GM12878 (cell line): ENCODE results near the gene TBC1D19. TPM values are rescaled to one million over a fixed set of nuclear protein-coding genes. Genes with fewer than 3 reads are reported as not detected.
A peak's percentile ranks its signal among the peaks of the same experiment; 100 is the strongest.

Experiments used
- ATAC-seq: fragments of 200-7000 bp; cut with Tn5 transposase; 3 replicates; pipeline ENCODE4 v1.9.1; 2020; ENCODE audit warnings: mild to moderate bottlenecking, moderate library complexity
- BruUV-seq: library from RNA; stranded (reverse); fragments of 400-500 nt; replicated peaks from 2 replicates; lab custom pipeline; 2021; lab: Mats Ljungman, UMichigan
- CTCF ChIA-PET: fragments of 300-600 bp; sonication (Branson Sonifier 250); formaldehyde crosslinking; extraction: SDS; loops from one replicate; lab custom pipeline; 2021; ENCODE audit warnings: inconsistent platforms; lab: Yijun Ruan, JAX
- POLR2A ChIA-PET: fragments of 350-600 bp; formaldehyde crosslinking; extraction: SDS; loops from one replicate; lab custom pipeline; 2021; ENCODE audit warnings: inconsistent platforms; lab: Charles Lee
- RAD21 ChIA-PET: fragments of 300-600 bp; sonication (Branson Sonifier 250); formaldehyde crosslinking; loops from one replicate; lab custom pipeline; 2023; ENCODE audit warnings: antibody characterized with exemption; ENCODE audit not compliant: unreplicated experiment; lab: Charles Lee
- SMC1A ChIA-PET: fragments of 300-600 bp; sonication (Branson Sonifier 250); formaldehyde crosslinking; loops from one replicate; lab custom pipeline; 2023; ENCODE audit not compliant: unreplicated experiment, uncharacterized antibody; lab: Charles Lee
- DNase-seq: peaks from one replicate; pipeline ENCODE4 v3.0.0-alpha.2; 2011; ENCODE audit warnings: low read depth, low spot score
- FAIRE-seq: peaks from 3 replicates; lab custom pipeline; 2011; peaks lifted over from hg19 to GRCh38; lab: Jason Lieb, UNC
- H2AFZ ChIP-seq: 2 replicates; pipeline ENCODE4 v1.6.0; 2011; ENCODE audit warnings: low read depth, low read length, control low read depth; ENCODE audit not compliant: control insufficient read depth
- H3K27ac ChIP-seq: 2 replicates; pipeline ENCODE4 v1.5.1; 2011; ENCODE audit warnings: control low read depth; ENCODE audit not compliant: control insufficient read depth, insufficient read depth
- H3K27me3 ChIP-seq, 2 experiments: replicated peaks in 1 of 2; 2 replicates each; pipeline versions ENCODE4 v1.6.0 to v1.6.1; 2011; ENCODE audit warnings: low read length in 1 of 2; ENCODE audit not compliant: control insufficient read depth in 2 of 2, insufficient read depth in 2 of 2
- H3K36me3 ChIP-seq, 2 experiments: 2 replicates each; pipeline ENCODE4 v1.5.1; 2011; ENCODE audit warnings: low read length in 1 of 2; ENCODE audit not compliant: control insufficient read depth in 2 of 2, insufficient read depth in 2 of 2
- H3K4me1 ChIP-seq: 2 replicates; pipeline ENCODE4 v1.6.1; 2011; ENCODE audit warnings: mild to moderate bottlenecking, low read length, moderate library complexity, mixed read lengths; ENCODE audit not compliant: control insufficient read depth, insufficient read depth
- H3K4me2 ChIP-seq: 2 replicates; pipeline ENCODE4 v1.6.0; 2011; ENCODE audit warnings: control low read depth; ENCODE audit not compliant: control insufficient read depth, insufficient read depth
- H3K4me3 ChIP-seq: fragments of 200-600 bp; sonication (generic); 2 replicates; pipeline ENCODE4 v1.5.1; 2016
- H3K79me2 ChIP-seq: 2 replicates; pipeline ENCODE4 v1.6.0; 2011; ENCODE audit warnings: low read length; ENCODE audit not compliant: control insufficient read depth, insufficient read depth
- H3K9ac ChIP-seq: 2 replicates; pipeline ENCODE4 v1.8.0; 2011; ENCODE audit warnings: low read length, control low read depth, mixed read lengths; ENCODE audit not compliant: control insufficient read depth, insufficient read depth
- H3K9me3 ChIP-seq: replicated peaks from 3 replicates; pipeline ENCODE4 v1.5.1; 2011; ENCODE audit warnings: mild to moderate bottlenecking, low read length; ENCODE audit not compliant: control insufficient read depth, insufficient read depth
- H4K20me1 ChIP-seq: 2 replicates; pipeline ENCODE4 v1.6.0; 2011; ENCODE audit not compliant: control insufficient read depth, insufficient read depth
- CREM ChIP-seq: IDR thresholded peaks from 2 replicates; pipeline ENCODE4 v1.6.1; 2014; ENCODE audit warnings: antibody characterized with exemption, low read depth
- EED ChIP-seq: sonication (generic); IDR thresholded peaks from 2 replicates; pipeline ENCODE4 v1.6.1; 2016; ENCODE audit warnings: antibody characterized with exemption, low read depth
- MEF2A ChIP-seq: IDR thresholded peaks from 2 replicates; pipeline ENCODE4 v1.6.1; 2011; ENCODE audit warnings: low read depth, mild to moderate bottlenecking, low read length, moderate library complexity; ENCODE audit not compliant: insufficient read depth
- NFIC ChIP-seq: IDR thresholded peaks from 2 replicates; pipeline ENCODE4 v1.6.1; 2012; ENCODE audit warnings: low read depth, mild to moderate bottlenecking, inconsistent platforms, low read length, moderate library complexity
- RELA ChIP-seq: fragments of 450-650 bp; IDR thresholded peaks from 2 replicates; pipeline ENCODE4 v1.8.0; 2014; ENCODE audit warnings: borderline replicate concordance; ENCODE audit not compliant: partially characterized antibody
- RUNX3 ChIP-seq: IDR thresholded peaks from 2 replicates; pipeline ENCODE4 v1.6.1; 2012; ENCODE audit warnings: low read length, inconsistent platforms
- TAF1 ChIP-seq: IDR thresholded peaks from 2 replicates; pipeline ENCODE4 v1.6.1; 2011; ENCODE audit warnings: mild to moderate bottlenecking, low read depth, low read length, borderline replicate concordance
- TCF7 ChIP-seq: IDR thresholded peaks from 2 replicates; pipeline ENCODE4 v1.6.1; 2014; ENCODE audit warnings: antibody characterized with exemption, borderline replicate concordance
- ZNF687 ChIP-seq: fragments of 450-650 bp; IDR thresholded peaks from 2 replicates; pipeline ENCODE4 v1.6.1; 2017; ENCODE audit warnings: mild to moderate bottlenecking, moderate library complexity
- in situ Hi-C: fragments of 300-500 bp; cut with MboI; formaldehyde crosslinking; loops from 9 replicates; pipeline ENCODE4 v1.14.3; 2018; ENCODE audit warnings: mixed read lengths
- intact Hi-C: fragments of 100-400 bp; cut with micrococcal nuclease; formaldehyde crosslinking; loops from one replicate; pipeline ENCODE4 v1.14.2; 2022; ENCODE audit not compliant: unreplicated experiment
- polyA plus RNA-seq, 11 experiments: library from polyadenylated mRNA; depleted of rRNA in 4 of 11; unstranded in 6 of 11; stranded (reverse) in 5 of 11; fragments of >200 nt; fragmentation: Nextera tagmentation in 4 of 11; fragmentation: Illumina TruSeq in 1 of 11; extraction: Ambion mirVana in 4 of 11; extraction: Trizol in 1 of 11; gene quantifications; 1 replicate in 1 of 11; 2 replicates in 10 of 11; pipeline versions ENCODE4 v1.2.1 to v1.2.3, GENCODE V29; 2011 to 2016; ENCODE audit warnings: inconsistent platforms in 2 of 11, missing spikeins in 2 of 11, low read depth in 1 of 11
- total RNA-seq, 4 experiments: library from RNA; depleted of rRNA in 3 of 4; stranded (reverse); fragments of >200 nt in 3 of 4; fragmentation: Illumina TruSeq in 1 of 4; extraction: Trizol in 1 of 4; gene quantifications; 2 replicates each; pipeline versions ENCODE4 v1.2.1 to v1.2.3, GENCODE V29; 2013 to 2021

Gene TBC1D19
- total and polyA plus RNA-seq, 10 of the 15 experiments (the other 5 are each of a cell fraction or from before 2014, with no cell fraction given), result 0.29 to 3.9 (median 2.1) TPM

GRCh38 chr4:26748811-26749210 is 164.9 kb downstream of the TBC1D19 start:
- no peak overlapping the region for H3K9ac ChIP-seq
- no peak overlapping the region for H3K27ac ChIP-seq
- FAIRE-seq (no peak), ATAC-seq (no peak), DNase-seq (no peak)
- H3K79me2 ChIP-seq, result no peaks in the 10 kb centered on the region
- SMC1A ChIA-PET, result no interaction called here
- RAD21 ChIA-PET, result interaction anchor here (0.6 to 1.9 kb wide), 4 partner anchors 137 to 909 kb away, joined by 3 to 7 read pairs (median 4); no protein-coding TSS in a partner anchor
- no peak overlapping the region for H3K4me3 ChIP-seq
- H2AFZ ChIP-seq, result no peak overlapping the region
- no peaks in the 10 kb centered on the region for H4K20me1 ChIP-seq
- no peak for TF ChIP-seq ZNF687
- TF ChIP-seq NFIC, result 0 out of 2 replicates have a peak, but pooled peaks have one; percentile 26
- TF ChIP-seq TAF1, result no peak
- TF ChIP-seq CREM, result no peak
- peak; percentile 58; the same call in 1 of the 2 replicates for TF ChIP-seq MEF2A
- no peak for TF ChIP-seq RELA
- TF ChIP-seq RUNX3, result peak; percentile 25
- no peak for TF ChIP-seq EED
- no peak for TF ChIP-seq TCF7
- H3K36me3 ChIP-seq, result no peaks in the 10 kb centered on the region
- CTCF ChIA-PET, result interaction anchor here (0.9 to 1.3 kb wide), 4 partner anchors 10 to 27 kb away, joined by 3 to 4 read pairs (median 4); no protein-coding TSS in a partner anchor
- in situ Hi-C loops, result no loop called here
- H3K4me2 ChIP-seq, result peak overlapping the region; percentile 52
- no peaks in the 10 kb centered on the region for H3K27me3 ChIP-seq
- H3K4me1 ChIP-seq, result peaks cover 16% of the 10 kb centered on the region
- intact Hi-C loops, result no loop called here
- POLR2A ChIA-PET, result no interaction called here
- no peaks in the 10 kb centered on the region; the same call in 2 of the 3 replicates for H3K9me3 ChIP-seq
- no TSS peak for BruUV-seq
